Brain pericyte (primary cell): ENCODE data around the gene ZNF148.

Experiments
- DNase-seq: peaks from one replicate; pipeline ENCODE4 v3.0.0-alpha.2; 2012; ENCODE audit warnings: low read depth, low spot score

Gene ZNF148

DNA sequence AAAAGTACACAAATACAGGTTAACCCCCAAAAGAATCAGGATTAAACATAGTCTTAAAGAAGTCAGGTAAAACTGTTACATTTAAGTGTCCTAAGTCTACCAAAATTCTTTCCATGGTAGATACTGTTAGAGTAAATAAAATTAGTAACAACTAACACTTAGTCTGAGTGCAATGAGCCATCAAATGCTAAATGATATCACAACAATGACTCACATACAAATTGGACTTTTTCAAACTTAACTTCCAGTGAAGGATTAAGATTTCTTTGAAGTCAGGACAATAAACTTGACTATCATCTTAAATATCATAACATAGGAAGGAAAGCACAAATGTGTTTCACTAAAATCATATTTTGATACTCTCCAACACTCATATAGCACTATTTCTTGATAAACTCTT, 43.9 kb downstream of the ZNF148 start:
- no peak for DNase-seq

GRCh38 chr3:125326957-125327356, 48.2 kb downstream of the ZNF148 start:
- DNase-seq = no peak

GRCh38 chr3:125325746-125326145, 49.4 kb downstream of the ZNF148 start:
- no peak for DNase-seq

DNA sequence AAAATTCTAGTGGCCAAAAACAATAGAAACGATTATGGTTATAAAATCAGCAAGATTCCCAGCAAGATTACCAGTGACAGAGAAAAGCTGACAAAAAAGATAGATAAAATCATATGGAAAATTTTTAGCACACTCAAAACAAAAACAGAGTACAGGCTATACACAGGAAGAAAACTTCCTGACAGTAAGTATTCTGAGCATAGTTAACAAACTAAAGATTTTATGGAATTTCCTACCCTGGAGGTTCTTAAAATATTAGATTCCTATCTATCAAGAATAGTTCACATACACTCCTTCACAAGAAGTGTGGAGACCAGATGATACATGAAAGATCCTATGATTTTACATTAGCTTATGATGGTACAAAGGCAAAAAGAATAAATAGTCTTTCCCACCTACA, 50.8 kb downstream of the ZNF148 start:
- DNase-seq = no peak

DNA sequence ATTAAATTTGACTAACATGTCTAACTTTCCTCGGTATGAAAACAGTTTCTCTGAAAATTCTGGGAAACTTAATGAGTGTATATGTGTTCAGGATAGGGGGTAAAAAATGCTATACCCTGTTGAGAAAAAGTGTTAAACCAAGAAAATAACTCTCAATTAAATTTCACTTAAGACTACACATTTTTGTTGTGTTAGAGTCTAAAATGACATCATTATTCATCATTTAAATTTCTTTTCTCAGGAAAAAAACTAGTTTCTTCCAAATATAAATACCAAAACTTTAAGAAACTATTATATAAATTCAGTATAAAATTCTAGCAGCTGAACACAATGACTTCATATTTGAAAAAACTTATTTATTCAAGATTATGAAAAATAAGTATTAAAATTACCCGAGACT, 52.2 kb downstream of the ZNF148 start:
- DNase-seq = no peak

- DNase-seq = no peak
Measured at GRCh38 chr3:125322166-125322565, 53.0 kb downstream of the ZNF148 start.

- no peak for DNase-seq
Measured at GRCh38 chr3:125319765-125320164, 55.4 kb downstream of the ZNF148 start.

DNA sequence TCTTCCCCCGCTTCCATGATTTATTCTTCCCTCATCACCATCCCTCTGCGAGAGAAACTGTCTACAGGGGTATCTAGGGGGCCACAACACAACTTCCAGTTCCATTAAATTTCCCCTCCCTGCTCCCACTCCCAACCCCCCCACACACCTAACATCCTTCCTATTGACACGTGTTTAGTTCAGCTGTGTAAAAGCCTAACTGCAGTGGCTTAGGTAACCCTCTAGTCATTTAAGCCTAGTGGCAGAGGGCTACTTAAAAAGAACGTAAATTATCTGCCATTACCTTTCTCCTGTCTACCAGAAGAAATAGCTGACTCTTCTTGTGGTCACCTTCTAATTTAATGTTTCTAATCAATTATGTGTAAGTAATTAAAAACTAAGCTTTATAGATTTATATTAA, 56.3 kb downstream of the ZNF148 start:
- no peak for DNase-seq

DNA sequence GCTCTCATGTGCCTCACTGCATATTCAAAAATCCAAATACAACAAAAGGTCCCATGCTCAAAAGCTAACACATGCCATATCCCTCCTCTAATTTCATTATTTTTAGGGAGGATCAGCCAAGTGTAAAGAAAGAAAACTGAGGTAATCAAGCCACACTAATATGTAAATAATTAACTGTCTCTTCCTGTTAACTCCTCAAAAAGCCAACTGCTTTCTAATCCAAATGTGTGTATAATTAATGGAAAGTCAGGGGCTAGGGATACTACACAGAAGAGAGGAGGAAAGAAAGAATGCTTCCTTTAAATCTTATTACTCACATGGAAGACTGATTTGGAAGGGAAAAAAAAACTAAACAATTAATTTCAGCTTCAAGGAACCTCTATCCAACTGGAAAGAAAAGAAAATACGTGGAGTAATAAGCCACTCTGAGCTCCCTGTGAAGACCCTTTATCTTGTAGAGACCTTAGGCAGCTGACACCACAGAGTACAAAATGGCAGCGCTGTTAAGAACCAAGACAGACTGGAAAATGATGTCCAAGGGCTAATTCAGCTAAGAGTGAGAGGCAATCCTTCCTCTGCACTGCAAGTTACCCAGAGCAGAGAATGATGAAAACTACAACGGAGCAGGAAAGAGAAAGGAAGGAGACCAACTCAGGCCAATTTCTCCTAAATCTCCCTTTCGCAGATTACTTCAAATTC, 56.8 kb downstream of the ZNF148 start:
- no peak for DNase-seq

- no peak for DNase-seq
Measured at GRCh38 chr3:125317761-125318160, 57.4 kb downstream of the ZNF148 start.

DNA sequence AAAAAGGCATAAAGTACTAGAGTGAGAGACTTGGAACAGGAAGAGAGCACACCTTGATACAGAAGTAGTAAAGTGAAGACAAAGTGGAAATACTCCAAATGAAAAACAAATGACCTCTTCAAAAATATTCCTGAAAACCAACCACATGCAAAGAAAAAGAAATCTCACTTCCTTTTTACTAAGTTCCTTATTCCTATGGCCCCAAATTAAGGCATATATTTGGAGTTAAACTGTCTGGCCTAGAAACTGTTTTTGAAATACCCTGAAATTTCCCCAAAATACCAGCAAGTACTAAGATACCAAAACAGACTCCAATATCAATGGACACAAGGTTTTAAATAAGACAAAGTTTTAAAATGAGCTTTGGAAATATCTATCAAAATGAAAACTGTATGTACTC, 58.2 kb downstream of the ZNF148 start:
- no peak for DNase-seq

- no peak for DNase-seq
Measured at GRCh38 chr3:125316246-125316645, 58.9 kb downstream of the ZNF148 start.

- no peak for DNase-seq
Measured at GRCh38 chr3:125313060-125313635, 62.0 kb downstream of the ZNF148 start.

DNA sequence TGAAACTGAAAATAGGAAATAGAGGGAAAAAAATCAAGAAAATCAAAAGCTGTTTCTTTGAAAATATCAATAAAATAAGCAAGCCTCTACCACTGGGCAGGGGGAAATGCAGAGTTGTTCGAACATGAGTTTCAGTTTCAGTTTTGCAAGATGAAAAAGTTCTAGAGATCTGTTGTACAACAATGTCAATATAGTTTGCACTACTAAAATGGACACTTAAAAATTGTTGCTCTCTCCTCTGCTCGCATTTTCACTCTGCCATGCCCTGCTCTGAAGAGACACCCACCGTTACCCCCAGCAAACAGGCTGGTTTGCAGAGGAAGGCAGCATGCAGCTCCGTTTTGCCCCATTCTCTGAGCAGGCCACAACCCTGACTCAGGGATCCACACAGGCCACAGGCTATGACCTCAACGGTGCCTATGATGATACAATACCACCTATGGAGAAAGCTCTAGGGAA, 64.5 kb downstream of the ZNF148 start:
- no peak for DNase-seq

- DNase-seq = no peak
Measured at GRCh38 chr3:125309476-125309875, 65.6 kb downstream of the ZNF148 start.

DNA sequence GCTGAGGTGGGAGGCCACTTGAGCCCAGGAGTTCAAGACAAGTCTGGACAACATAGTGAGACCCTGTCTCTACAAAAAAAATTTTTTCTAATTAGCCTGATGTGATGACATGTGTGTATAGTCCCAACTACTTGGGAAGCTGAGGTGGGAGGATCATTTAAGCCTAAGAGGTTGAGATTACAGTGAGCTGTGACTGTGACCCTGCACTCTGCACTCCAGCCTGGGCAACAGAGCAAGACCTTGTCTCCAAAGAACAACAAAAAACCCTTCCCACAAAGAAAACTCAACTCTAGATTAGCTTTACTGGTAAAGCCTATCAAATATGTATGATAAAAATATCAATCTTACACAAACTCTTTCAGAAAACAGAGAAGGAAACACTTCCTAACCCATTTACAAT, 68.5 kb downstream of the ZNF148 start:
- no peak for DNase-seq

- no peak for DNase-seq
Measured at GRCh38 chr3:125302932-125303331, 72.2 kb downstream of the ZNF148 start.

- DNase-seq = no peak
Measured at GRCh38 chr3:125300416-125300815, 74.7 kb downstream of the ZNF148 start.

GRCh38 chr3:125294411-125294810, 80.7 kb downstream of the ZNF148 start:
- DNase-seq = no peak

DNA sequence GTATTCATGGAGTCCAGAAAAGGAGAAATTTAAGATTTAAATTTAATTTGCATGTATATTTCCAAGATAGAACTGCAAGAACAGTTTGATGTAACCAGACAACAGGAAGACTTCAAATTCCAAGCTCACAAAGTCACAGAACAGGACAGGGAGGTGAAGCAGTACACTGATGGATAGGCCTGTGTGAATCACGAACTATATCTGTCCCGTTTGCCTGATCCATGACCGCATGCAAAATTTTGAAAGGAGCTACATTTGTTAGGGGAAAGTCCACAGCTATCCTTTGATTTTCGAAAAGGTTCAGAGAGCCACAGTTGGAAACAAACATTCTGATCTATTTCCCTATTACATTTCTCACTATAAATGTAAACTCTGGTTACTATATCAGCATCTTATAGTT, 83.1 kb downstream of the ZNF148 start:
- no peak for DNase-seq

- DNase-seq = no peak
Measured at GRCh38 chr3:125289429-125289981, 85.6 kb downstream of the ZNF148 start.

- DNase-seq = no peak
Measured at GRCh38 chr3:125287248-125287647, 87.9 kb downstream of the ZNF148 start.

- DNase-seq = no peak
Measured at GRCh38 chr3:125281381-125281780, 93.7 kb downstream of the ZNF148 start.
